ENCODE measurements around the gene TNRC18.

TNRC18 gene

DNA sequence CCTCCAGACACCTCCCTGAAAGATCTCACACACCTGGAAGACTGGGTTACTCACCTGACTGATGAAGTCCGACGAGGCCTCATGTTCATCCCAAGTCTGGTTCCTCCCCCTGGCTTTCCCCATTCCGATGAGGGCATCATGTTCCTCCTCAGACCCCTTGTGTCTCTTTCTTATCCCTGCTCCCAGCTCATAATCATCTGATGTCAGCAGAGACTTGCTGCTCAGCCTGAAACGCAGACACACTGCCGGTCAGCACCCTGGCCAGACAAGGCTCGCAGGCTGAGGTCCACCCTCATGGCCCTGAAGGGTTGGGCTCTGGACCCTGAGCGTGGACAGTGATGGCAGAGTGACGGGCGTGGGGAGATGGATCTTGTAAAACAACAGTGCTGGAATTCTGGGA lies 64.3 kb downstream of the TNRC18 start:
- DNase-seq, result no peak
- TF ChIP-seq POLR2A (IDR thresholded peaks at IDR 0.05; ENCODE audit: low read length) (no peak), GATA1 (IDR thresholded peaks at IDR 0.05; ENCODE audit: low read depth, low read length) (no peak)

DNA sequence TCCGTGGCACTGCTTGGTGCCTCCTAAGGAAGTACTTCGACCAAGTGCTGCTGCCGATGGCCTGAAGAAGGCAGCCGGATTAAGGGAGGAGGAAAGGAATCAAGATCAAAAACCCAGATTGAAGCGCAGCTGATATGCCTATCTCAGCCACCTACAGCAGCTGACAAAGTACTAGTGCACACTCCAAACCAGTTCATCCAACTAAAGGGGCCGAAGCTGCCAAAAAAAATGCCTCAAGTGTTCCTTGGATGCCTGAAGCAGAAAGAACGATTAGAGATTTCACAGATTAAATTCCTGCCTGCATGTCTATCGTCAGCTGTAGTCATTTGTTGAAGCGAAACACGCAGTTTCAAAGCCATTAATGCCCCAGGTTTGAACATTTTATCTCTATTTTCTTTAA lies 65.7 kb downstream of the TNRC18 start:
- DNase-seq, result no peak
- TF ChIP-seq GATA1 (IDR thresholded peaks at IDR 0.05; ENCODE audit: low read depth, low read length) (no peak), POLR2A (IDR thresholded peaks at IDR 0.05; ENCODE audit: low read length) (no peak)

DNA sequence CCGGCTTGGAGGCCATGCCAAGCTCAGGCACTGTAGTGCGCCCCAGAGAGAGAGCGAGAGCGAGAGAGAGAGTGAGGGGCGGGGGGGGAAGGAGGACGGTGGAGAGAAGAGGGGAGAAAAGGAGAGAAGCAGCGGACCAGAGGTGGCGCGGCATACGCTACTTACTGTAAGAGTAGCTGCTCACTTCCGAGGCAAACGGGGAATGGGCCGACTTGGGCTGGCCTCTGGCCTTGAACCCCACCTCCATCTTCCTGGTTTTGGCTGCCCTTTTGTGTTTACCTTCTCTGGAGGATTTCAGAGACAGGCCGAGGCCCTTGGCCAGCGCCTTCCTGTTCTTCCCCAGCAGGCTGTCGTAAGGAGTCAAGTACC lies 66.9 kb downstream of the TNRC18 start:
- no peak for DNase-seq

DNA sequence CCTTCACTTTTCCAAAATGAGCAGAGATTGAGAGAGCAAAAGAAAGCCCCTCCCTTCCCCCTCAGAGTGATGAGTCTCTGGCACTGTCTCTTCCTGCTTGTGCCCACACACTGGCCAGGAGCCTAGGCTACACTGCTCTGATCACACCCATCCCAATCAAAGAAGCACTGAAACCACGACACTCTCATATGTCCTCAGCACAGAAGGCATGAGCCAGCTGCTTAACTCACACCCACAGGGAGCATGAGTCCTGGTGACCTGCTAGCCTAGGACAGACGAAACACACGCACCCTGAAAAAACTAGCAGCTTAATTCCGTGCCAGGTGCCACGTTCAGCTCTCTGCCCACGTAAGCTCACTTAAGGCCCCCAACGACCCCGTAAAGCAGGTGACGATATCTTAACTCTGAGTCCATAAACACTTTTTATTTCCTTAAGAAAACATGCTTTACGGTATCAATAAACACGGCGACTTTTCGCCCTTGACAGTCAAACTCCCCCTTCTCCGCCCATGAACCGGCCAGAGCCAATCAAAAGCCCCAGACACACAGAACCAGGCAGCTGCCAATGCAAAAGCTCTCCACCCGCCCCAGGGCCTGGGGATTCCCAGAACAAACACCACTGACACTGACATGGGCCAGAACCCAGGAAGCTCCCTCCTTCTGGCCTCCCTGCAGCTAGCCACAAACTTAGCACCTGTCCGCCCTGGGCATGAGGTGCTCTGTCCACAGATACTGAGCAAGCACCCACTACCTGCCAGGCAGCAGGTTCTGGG lies 69.0 kb downstream of the TNRC18 start:
- no peak for DNase-seq
- TF ChIP-seq GATA1 (IDR thresholded peaks at IDR 0.05; ENCODE audit: low read depth, low read length) (no peak), POLR2A (IDR thresholded peaks at IDR 0.05; ENCODE audit: low read length) (no peak)

More for the DNA sequence above, 66.9 kb downstream of the TNRC18 start:
- TF ChIP-seq GATA1 (IDR thresholded peaks at IDR 0.05; ENCODE audit: low read depth, low read length), result no peak
- no peak for TF ChIP-seq POLR2A (IDR thresholded peaks at IDR 0.05; ENCODE audit: low read length)

DNA sequence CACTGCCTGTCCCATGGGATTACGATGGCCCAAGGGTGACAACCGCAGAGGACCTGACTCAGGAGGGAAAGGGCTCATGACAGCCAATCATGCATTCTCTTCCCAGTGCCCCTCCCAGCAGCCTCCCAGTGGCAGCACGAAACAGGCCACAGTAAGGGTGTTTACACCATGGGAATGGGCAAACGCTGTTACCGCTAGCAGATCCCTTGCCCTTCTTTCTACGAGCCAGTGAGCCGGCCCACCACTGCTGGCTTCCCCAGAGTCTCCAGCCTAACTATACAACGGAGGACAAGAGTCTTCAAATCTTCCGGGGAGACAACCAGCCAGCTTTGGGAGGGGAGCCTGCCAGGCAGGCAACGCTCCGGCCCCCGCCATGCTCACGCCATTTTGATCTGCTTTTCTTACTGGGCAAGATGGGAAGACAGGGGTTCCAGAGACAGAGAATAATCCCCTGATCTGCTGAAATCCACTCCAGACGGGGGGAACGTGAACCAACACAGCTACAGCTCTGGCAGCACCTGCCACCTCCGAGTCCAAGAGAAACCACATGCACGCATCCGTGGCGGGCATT lies 71.1 kb downstream of the TNRC18 start:
- DNase-seq, result no peak
- TF ChIP-seq POLR2A (IDR thresholded peaks at IDR 0.05; ENCODE audit: low read length), result no peak
- no peak for TF ChIP-seq GATA1 (IDR thresholded peaks at IDR 0.05; ENCODE audit: low read depth, low read length)

DNA sequence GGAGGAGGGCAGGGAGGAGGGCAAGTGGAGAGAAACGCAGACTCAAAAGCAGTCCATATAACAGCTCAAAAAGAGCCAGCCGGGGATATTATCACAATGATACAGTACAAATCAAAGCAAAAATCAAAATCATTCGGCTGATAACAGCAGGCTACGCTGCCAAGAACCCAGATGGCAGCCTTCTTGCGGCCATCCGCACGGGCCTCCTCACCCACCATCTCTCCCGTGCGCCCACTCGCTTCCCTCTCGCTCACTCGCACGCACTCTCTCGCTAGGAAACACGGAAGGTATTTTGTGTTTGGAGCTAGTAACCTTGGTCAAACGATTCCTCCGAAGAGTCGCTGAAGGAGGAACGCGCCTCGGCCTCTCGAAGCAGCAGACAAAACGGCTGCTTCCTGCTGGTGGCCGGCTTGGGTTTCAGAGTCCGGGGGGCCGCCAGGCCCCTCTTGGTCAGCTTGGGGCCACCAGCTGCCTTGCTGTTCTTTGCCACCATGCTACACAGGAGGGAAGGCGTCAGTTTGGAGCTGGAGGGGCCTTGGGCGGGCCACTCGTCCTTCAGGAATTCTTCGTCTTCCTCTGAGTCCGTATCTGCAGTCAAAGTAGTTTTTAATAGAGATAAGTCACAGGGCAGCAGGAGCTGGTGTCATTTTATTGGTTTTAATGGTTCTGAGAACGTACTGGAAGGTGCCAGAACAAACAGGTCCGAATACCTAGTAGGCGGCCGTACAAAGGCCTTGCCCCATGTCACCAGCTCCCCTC lies 71.9 kb downstream of the TNRC18 start:
- no peak for DNase-seq
- TF ChIP-seq POLR2A (IDR thresholded peaks at IDR 0.05; ENCODE audit: low read length), result no peak
- TF ChIP-seq GATA1 (IDR thresholded peaks at IDR 0.05; ENCODE audit: low read depth, low read length), result no peak

DNA sequence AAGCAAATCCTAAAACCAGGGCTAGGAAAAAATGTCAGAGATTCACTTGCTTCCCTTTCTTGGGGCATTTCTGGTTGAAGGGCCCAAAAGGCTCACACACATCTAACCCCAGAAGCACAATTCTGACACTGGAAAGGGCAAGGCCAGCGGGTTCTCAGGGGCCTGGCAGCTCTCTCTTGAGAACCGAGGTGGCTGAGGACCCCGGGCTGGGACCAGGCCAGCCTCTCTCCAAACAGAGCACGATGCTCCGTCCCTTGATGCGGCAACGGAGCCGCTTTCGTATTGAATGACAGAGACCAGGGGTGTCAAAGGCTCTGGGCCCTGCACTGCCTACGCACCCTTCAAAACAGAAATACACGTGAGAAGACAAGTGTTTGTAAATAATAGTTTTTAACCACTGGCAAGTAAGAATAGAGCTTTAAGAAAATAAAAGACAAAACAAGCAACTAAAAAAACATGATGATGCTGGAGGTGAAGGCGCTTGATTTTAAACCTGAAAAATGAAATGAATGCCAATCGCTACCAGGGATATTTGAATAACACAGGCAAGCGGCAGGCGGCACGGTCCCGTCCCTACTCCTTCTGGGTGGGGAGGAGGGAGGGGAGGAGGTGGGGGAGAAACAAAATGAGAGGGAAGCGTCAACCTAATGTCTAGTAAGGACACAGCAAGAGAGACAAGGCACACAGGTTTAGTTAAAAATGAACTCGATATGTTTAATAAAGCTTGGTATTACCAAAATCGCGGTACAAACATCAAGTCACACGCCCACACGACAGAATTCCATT lies 72.8 kb downstream of the TNRC18 start:
- TF ChIP-seq POLR2A (IDR thresholded peaks at IDR 0.05; ENCODE audit: low read length) (no peak), GATA1 (IDR thresholded peaks at IDR 0.05; ENCODE audit: low read depth, low read length) (no peak)
- DNase-seq, result no peak

DNA sequence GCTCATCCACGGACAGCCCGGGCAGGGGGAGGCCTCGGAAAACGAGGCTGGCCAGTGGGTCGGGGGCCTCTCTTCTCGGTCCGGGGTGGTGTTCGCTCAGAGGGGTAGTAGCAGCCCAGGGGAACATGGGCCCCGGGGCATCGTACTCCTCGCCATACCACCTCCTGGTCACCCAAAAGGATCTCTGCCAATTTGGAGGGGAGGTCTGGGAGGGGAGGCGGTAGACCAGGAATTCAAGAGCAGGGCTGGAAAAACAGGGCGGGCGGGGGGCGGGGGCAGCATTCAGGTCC lies 73.5 kb downstream of the TNRC18 start:
- no peak for TF ChIP-seq POLR2A (IDR thresholded peaks at IDR 0.05; ENCODE audit: low read length)
- no peak for TF ChIP-seq GATA1 (IDR thresholded peaks at IDR 0.05; ENCODE audit: low read depth, low read length)
- DNase-seq, result no peak

DNA sequence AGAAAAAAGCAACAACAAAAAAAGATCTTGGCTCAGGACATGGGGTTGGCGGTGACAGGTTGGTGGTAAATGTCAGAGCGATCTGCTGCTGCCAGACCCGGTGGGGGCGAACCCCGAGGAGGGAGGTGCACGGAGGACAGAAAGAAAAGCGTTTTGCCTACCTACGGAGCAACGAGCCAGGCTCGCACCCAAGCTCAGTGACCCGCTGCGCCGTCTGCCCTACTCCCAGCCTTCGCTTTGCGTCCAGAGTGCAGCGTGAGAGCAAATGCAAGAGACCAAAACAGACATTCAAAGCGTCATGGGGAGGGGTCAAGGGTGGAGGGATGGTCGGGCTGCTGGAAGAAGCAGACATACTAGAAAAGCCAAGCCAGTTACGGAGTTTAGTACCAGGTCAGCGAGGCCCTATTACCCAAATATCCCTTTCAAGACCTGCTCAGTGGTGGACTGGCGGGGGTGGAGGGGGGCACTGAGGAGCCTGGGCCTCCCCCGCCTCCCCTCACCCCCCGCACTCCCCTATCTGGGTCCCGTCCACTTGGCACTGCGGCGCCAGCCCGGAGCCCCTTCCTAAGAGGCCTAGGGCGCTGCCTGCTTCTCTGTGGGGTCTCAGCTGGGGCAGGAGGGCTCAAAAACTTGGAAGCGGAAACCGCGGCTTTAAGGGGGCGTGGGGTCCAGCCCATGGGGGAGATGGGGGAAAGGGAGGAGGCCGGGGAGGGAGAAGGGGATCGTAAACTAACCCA lies 74.0 kb downstream of the TNRC18 start:
- no peak for TF ChIP-seq POLR2A (IDR thresholded peaks at IDR 0.05; ENCODE audit: low read length)
- no peak for TF ChIP-seq GATA1 (IDR thresholded peaks at IDR 0.05; ENCODE audit: low read depth, low read length)
- no peak for DNase-seq

DNA sequence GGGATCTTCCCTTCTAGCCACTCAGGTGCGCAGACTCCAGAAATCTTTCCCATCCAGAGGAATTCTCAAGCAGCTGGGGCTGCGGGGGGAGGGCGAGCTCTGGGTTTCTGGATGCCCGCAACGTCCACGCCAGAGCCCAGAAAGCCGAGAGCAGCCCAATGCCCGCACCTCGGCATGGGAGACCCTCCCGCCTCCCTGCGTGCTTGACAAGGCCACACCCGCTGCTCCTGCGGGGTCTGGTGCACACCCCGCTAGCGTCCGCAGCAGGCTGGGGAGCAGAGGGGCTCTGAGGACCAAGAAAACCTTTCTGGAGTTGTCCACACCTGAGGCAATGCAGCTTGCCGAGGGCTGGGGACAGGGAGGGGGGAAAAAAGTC lies 74.6 kb downstream of the TNRC18 start:
- TF ChIP-seq POLR2A (IDR thresholded peaks at IDR 0.05; ENCODE audit: low read length) (no peak), GATA1 (IDR thresholded peaks at IDR 0.05; ENCODE audit: low read depth, low read length) (no peak)
- no peak for DNase-seq

DNA sequence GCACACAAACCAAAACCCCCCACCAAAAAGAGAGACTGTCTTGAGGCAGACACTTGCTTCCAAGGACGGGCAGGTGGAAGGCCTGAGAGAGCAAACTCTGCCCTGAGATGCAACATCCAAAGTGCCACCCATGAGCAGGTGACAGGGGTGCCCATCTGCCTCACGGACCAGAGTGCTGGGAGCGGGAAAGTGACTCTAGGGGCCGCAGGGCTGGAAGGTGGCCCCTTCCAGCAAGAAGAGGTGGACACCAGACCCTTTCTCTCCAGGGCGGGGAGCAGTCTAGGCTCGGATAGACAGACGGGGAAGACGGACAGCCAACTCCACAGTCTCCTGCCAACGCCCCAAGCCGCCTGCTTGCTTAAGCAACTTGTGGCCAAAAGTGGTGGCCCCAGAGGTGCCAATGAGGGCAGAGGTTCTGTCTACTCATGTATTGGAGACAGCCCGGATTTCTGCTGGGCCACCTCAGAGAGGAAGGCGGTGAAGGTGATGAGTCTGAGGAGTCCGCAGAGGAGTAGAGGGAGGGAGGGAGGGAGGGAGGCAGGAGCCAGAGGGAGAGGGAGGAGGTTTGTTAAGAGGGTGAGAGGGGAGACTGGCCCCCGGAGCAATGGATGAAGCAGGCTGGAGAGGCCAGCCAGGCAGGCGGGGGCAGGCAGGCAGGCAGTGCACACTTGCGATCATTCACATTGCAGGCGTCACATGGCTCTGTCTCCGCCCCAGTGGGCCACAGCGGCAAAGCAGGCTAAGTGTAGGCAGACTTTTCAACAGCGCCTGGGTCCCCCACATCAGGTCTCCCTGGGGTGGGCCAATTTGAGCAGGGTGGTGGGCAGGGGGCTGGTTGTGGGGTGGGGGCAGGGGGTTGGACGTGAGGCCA lies 75.3 kb downstream of the TNRC18 start:
- TF ChIP-seq POLR2A (IDR thresholded peaks at IDR 0.05; ENCODE audit: low read length), result no peak
- no peak for TF ChIP-seq GATA1 (IDR thresholded peaks at IDR 0.05; ENCODE audit: low read depth, low read length)
- no peak for DNase-seq

DNA sequence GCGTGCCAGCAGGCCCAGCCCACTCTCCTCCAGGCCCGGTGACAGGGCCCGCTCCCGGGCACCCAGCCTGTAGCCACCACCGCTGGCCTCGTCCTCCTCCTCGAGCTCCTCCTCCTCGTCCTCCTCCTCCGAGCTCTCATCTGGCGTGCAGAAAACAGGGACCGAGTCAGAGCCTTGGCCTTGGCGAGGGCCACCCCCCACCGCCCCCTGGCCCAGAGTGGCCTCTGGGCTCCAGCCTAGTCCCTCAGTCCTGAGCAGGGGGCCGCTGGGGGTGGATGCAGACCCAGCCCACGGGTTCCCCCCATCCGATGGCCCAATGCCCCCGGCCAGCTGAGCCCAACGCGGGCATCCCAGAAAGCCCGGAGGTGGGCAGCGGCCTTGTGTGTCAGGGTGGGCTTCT lies 78.0 kb downstream of the TNRC18 start:
- no peak for DNase-seq
- TF ChIP-seq GATA1 (IDR thresholded peaks at IDR 0.05; ENCODE audit: low read depth, low read length) (no peak), POLR2A (IDR thresholded peaks at IDR 0.05; ENCODE audit: low read length) (no peak)

DNA sequence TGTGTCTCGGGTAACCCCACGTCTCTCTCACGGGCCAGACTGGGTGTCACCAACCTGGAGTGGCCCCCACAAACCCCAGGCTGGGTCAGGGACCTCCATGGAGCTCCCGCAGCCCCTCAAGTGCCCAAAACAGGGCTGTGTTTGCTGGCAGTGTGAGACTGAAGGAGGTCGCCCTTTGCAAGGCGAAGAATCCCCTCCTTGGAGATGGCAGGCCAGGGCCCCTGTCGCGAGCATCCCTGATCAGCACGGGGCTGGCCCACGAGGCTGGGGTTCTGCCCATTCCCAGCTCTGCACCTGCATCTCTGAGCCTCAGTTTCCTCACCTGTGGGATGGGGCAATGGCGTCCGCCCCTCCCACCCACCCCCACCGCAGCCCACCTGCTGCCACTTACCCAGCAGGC lies 78.5 kb downstream of the TNRC18 start:
- DNase-seq, result no peak
- TF ChIP-seq GATA1 (IDR thresholded peaks at IDR 0.05; ENCODE audit: low read depth, low read length), result no peak
- no peak for TF ChIP-seq POLR2A (IDR thresholded peaks at IDR 0.05; ENCODE audit: low read length)
